Measurements from ENCODE around the gene ZNF37A. TPM values are rescaled to one million over a fixed set of nuclear protein-coding genes. Genes with fewer than 3 reads are reported as not detected.
"Not testable (repeated sequence)": the region's sequence is repeated elsewhere in the genome, so short reads cannot be mapped to it uniquely, and the experiment has no call there.

The ZNF37A gene
- total and polyA plus RNA-seq, 9 donors, result 7.5 to 26.8 (median 21.2) TPM

GRCh38 chr10:38076687-38077086 is 17.4 kb upstream of the ZNF37A start:
- Histone ChIP-seq H3K9me3 (peaks cover 0 to 7% of the 10 kb centered on the region in 2 donors), H3K27me3 (no peaks in the 10 kb centered on the region), H3K27ac (no peak overlapping the region), H3K36me3 (no peaks in the 10 kb centered on the region), H3K4me1 (ENCODE audit: insufficient read depth) (no peaks in the 10 kb centered on the region), H3K4me3 (no peak overlapping the region)
- TF ChIP-seq EP300 (IDR thresholded peaks at IDR 0.05) (no peak), POLR2A (IDR thresholded peaks at IDR 0.05) (no peak), CTCF (IDR thresholded peaks at IDR 0.05) (no peak)
- intact Hi-C loops (cut with DNase I), result no loop called here
- DNase-seq, result no peak
- 58 to 81% (median 73%) methylated on average over 2 of the region's 2 CpGs for WGBS, 3 donors

- not testable (repeated sequence) for H3K9me3 ChIP-seq; H3K36me3 ChIP-seq; H3K27me3 ChIP-seq; H3K4me3 ChIP-seq; H3K27ac ChIP-seq; H3K4me1 ChIP-seq (ENCODE audit: insufficient read depth)
- 87 to 90% (median 88%) methylated on average over 15 of the region's 15 CpGs for WGBS, 3 donors
- peak in 3 of 5 donors; percentile 21 to 35 (median 34) for DNase-seq
- intact Hi-C loops (cut with DNase I), result loop anchor here in 2 of 4 donors (10.0 kb wide), 2 partner anchors 119 to 239 kb away; partner anchors contain the start of genes ZNF248 (in 1 of the 2) and ZNF25 (in 1 of the 2)
Measured at GRCh38 chr10:38093318-38093717, 819 bp upstream of the ZNF37A start.

GRCh38 chr10:38093816-38094157 is 350 bp upstream of the ZNF37A start:
- intact Hi-C loops (cut with DNase I), result loop anchor here in 2 of 4 donors (10.0 kb wide), 2 partner anchors 119 to 239 kb away; partner anchors contain the start of genes ZNF248 (in 1 of the 2) and ZNF25 (in 1 of the 2)
- H3K27ac ChIP-seq, result peak overlapping the region in 1 of 2 donors; percentile 8
- H3K9me3 ChIP-seq, result no peaks in the 10 kb centered on the region
- H3K4me1 ChIP-seq (ENCODE audit: insufficient read depth), result peaks cover 5% of the 10 kb centered on the region
- no peaks in the 10 kb centered on the region for H3K36me3 ChIP-seq
- WGBS, 3 donors, result 3 to 6% (median 4%) methylated on average over 16 of the region's 16 CpGs
- TF ChIP-seq CTCF (IDR thresholded peaks at IDR 0.05), result no peak
- peak; percentile 11 for TF ChIP-seq POLR2A (IDR thresholded peaks at IDR 0.05)
- TF ChIP-seq EP300 (IDR thresholded peaks at IDR 0.05), result no peak
- peak overlapping the region; percentile 95 for H3K4me3 ChIP-seq
- DNase-seq, result no peak
- H3K27me3 ChIP-seq, result no peaks in the 10 kb centered on the region

- 40 to 49% (median 41%) methylated on average over 21 of the region's 21 CpGs for WGBS, 3 donors
- H3K27ac ChIP-seq, result peak overlapping the region in 1 of 2 donors; percentile 81
- no peaks in the 10 kb centered on the region for H3K27me3 ChIP-seq
- intact Hi-C loops (cut with DNase I), result loop anchor here in 2 of 4 donors (10.0 kb wide), 2 partner anchors 120 to 240 kb away; partner anchors contain the start of genes ZNF248 (in 1 of the 2) and ZNF25 (in 1 of the 2)
- H3K4me1 ChIP-seq (ENCODE audit: insufficient read depth), result peaks cover 5% of the 10 kb centered on the region
- TF ChIP-seq CTCF (IDR thresholded peaks at IDR 0.05) (no peak), EP300 (IDR thresholded peaks at IDR 0.05) (no peak), POLR2A (IDR thresholded peaks at IDR 0.05) (no peak)
- DNase-seq, result peak in 2 of 5 donors; percentile 21 to 35
- peak overlapping the region; percentile 95 for H3K4me3 ChIP-seq
- peaks cover 0 to under 1% of the 10 kb centered on the region in 2 donors for H3K9me3 ChIP-seq
- H3K36me3 ChIP-seq, result no peaks in the 10 kb centered on the region
Measured at GRCh38 chr10:38094927-38095574, 914 bp downstream of the ZNF37A start.

GRCh38 chr10:38102880-38103279 is 8.7 kb downstream of the ZNF37A start:
- 93 to 100% (median 97%) methylated on average over 1 of the region's 1 CpG for WGBS, 3 donors
- Histone ChIP-seq H3K36me3 (no peaks in the 10 kb centered on the region), H3K4me3 (no peak overlapping the region)

More at GRCh38 chr10:38102880-38103279, 8.7 kb downstream of the ZNF37A start:
- Histone ChIP-seq H3K27me3 (no peaks in the 10 kb centered on the region), H3K9me3 (peaks cover 3 to 36% of the 10 kb centered on the region in 2 donors), H3K4me1 (ENCODE audit: insufficient read depth) (no peaks in the 10 kb centered on the region), H3K27ac (no peak overlapping the region)
- intact Hi-C loops (cut with DNase I), result no loop called here
- DNase-seq, result no peak
- TF ChIP-seq CTCF (IDR thresholded peaks at IDR 0.05), result no peak
- no peak for TF ChIP-seq POLR2A (IDR thresholded peaks at IDR 0.05)
- no peak for TF ChIP-seq EP300 (IDR thresholded peaks at IDR 0.05)

Data from ovary (tissue), 9 donors.